C4-2B (cell line): ENCODE data around the gene HSDL1.

Experiments used
- H3K27ac ChIP-seq: fragments of 450-650 bp; 2 replicates; pipeline ENCODE4 v1.5.1; 2017
- ZFX ChIP-seq: fragments of 450-650 bp; IDR thresholded peaks from 2 replicates; pipeline ENCODE4 v1.6.1; 2017
- TF ChIP-seq, protein P1 (sequence below): fragments of 450-650 bp; conservative IDR thresholded peaks from 2 replicates; pipeline ENCODE4 v1.5.1; 2017; ENCODE audit warnings: mild to moderate bottlenecking

HSDL1 gene

DNA sequence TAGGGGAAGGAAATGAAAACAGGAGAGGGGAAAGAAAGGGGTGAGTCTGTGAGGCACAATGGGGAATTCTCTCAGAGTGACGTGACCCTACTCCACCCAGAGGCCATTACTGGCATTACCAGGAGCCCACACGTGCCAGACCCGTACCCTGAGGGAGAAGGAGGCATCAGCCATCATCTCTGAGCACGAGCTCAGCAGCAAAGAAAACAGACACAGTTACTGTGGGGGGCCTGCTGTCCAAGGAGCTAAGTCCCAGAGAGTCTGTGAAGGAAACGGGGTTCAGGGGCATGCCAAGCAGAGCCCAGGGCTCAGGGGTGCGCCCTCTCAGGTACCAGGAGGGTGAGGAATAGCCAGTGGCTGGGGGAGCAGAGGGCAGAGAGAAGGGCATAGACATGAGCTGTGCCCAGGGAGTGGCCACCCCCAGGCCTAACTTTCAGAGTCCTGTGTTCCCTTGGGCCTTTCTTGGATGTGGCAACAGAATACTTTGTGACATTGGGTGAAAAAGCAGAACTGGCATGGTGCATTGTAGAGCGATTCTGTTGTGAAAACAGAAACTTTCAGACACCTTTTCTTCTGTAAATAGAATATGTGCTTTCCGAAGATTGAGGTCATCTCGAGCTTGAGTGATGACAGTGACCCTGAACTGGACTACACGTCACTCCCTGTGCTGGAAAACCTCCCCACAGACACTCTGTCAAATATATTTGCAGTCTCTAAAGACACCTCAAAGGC, 30.5 kb upstream of the HSDL1 start:
- TF ChIP-seq ZFX, result no peak
- TF ChIP-seq, protein P1, sequence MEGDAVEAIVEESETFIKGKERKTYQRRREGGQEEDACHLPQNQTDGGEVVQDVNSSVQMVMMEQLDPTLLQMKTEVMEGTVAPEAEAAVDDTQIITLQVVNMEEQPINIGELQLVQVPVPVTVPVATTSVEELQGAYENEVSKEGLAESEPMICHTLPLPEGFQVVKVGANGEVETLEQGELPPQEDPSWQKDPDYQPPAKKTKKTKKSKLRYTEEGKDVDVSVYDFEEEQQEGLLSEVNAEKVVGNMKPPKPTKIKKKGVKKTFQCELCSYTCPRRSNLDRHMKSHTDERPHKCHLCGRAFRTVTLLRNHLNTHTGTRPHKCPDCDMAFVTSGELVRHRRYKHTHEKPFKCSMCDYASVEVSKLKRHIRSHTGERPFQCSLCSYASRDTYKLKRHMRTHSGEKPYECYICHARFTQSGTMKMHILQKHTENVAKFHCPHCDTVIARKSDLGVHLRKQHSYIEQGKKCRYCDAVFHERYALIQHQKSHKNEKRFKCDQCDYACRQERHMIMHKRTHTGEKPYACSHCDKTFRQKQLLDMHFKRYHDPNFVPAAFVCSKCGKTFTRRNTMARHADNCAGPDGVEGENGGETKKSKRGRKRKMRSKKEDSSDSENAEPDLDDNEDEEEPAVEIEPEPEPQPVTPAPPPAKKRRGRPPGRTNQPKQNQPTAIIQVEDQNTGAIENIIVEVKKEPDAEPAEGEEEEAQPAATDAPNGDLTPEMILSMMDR, result peak; percentile 88
- no peak overlapping the region for H3K27ac ChIP-seq

DNA sequence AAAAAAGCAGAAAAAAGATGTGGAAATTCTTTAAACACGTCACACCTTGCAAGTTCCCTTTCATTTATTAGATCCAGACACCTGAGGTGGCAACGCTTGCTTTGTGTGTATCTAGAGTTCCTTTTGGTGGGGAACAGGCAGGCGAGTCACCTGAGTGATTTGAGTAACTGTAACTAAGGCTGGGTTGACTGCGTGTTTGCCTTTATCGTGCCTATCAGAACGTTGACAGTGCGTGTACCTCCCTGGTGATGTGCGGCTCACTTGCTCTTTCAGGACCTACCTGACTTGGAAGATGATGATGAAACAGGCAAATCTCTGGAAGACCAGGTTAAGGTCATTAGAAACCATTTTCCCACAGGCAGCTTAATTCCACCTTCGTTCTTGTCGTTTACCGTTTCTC, 29.4 kb upstream of the HSDL1 start:
- no peak for TF ChIP-seq ZFX
- TF ChIP-seq, protein P1, result no peak
- H3K27ac ChIP-seq, result no peak overlapping the region

DNA sequence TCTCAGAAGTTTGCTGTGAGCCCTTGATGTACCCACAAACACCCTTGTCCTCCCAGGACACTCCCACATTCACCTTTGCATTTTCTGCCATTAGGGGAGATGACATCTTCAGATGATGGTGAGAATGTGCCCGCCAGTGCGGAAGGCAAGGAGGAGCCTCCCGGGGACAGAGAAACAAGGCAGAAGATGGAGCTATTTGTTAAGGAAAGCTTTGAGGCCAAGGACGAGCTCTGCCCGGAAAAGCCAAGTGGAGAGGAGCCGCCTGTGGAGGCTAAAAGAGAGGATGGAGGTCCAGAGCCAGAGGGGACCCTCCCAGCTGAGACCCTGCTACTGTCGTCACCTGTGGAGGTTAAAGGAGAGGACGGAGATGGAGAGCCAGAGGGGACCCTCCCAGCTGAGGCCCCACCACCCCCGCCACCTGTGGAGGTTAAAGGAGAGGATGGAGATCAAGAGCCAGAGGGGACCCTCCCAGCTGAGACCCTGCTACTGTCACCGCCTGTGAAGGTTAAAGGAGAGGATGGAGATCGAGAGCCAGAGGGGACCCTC, 24.9 kb upstream of the HSDL1 start:
- TF ChIP-seq ZFX, result no peak
- TF ChIP-seq, protein P1, result no peak
- no peak overlapping the region for H3K27ac ChIP-seq

DNA sequence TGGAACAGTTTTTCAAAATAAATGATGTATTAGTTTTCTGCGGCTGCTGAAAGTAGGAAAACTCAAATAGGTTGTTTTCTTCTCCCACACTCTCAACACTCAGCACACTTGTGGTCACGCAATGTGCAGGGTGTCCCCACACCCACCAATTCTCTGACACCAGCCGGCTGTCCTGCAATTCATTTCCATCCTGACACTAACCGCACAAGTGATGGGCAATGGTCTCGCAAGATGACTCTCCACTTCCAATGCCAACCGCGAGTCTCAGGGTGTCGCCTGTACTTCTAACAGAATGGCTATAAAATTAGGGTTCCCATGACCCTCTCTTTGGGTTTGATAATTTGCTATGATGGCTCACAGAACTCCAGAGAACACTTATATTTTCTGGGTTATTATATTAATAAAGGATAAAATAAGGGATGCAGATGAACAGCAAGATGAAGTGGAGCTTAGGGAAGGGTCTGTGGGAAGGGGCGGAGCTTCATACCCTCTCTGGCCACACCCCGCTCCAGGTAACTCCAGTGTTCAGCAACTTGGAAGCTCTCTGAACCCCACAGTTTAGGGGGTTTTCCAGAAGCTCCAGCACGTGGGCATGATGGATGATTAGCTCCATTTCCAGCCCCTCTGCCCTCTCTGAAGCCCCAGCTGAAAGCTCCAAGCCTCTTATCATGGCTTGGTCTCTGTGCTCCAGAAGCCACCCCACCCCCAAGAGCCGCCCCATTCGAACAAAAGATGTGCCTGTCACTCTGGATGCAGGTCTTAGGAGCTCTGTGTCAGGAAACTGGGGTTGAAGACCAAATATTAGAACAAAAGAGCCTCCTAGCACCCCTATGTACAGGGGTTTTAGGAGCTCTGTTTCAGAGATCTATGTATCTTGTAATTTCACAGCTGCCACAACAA, 22.1 kb upstream of the HSDL1 start:
- no peak overlapping the region for H3K27ac ChIP-seq
- no peak for TF ChIP-seq ZFX
- TF ChIP-seq, protein P1, result no peak

DNA sequence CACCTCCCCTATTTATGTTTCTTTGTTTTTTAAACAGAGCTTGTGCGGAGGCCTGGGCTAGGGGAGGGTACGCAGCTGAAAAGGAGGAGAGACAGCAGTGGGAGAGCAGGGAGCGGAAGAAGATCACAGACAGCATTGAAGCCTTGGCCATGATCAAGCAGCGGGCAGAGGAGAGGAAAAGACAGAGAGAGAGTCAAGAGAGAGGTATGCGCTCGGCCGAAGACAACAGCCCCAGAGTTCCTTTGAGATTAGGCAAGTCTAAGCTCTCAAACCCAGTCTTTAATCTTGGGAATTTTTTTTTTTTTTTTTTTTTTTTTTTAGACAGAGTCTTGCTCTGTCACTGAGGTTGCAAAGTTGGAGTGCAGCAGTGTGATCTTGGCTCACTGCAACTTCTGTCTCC, 20.8 kb upstream of the HSDL1 start:
- no peak overlapping the region for H3K27ac ChIP-seq

DNA sequence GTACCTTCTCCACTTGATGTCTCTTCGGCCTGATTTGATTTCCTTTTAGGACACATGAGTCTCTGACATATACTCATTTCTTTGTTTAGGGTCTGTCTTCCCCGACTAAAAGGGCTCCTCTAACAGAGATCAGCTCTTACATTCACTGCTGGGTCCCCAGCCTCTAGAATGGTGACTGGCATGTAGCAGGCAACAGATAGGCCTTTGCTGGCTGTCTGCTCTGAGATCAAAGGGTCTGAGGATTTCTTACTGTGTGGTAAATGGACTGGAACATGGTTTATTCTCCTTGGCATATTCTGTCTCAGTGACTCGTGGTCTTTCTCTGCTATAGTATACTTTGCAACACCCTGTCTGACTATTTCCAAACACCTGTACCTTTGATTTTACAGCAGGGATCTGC, 16.8 kb upstream of the HSDL1 start:
- TF ChIP-seq, protein P1, result no peak
- TF ChIP-seq ZFX, result no peak
- H3K27ac ChIP-seq, result no peak overlapping the region

More for the DNA sequence above, 20.8 kb upstream of the HSDL1 start:
- TF ChIP-seq, protein P1, result no peak
- no peak for TF ChIP-seq ZFX

DNA sequence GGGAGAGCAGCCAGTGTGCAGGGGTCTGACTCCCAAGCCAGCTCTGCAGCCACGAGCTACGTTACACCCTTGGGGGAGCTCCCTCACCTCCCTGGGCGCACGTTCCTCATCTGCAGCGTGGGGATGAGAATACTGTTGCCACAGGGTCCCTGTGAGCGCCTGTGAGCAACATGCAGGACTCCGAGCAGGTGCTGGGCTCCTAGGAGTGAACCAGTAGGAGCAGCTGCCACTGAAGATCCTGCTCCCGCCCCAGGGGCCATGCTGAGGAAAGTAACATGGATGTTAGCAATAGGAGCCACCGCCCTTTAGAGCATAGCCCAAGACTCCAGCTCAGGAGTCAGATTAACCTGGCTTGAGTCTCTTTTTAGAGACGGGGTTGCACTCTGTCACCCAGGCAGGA, 16.1 kb upstream of the HSDL1 start:
- no peak overlapping the region for H3K27ac ChIP-seq
- no peak for TF ChIP-seq ZFX
- TF ChIP-seq, protein P1, result no peak
